ENCODE results near the gene EIF4G1.

Gene EIF4G1

GRCh38 chr3:184345317-184346144 lies 31.1 kb downstream of the EIF4G1 start:
- H3K4me2 ChIP-seq (ENCODE audit: low read length, poor library complexity, severe bottlenecking) = peak overlapping the region; percentile 13
- peak overlapping the region; percentile 62 for H3K27ac ChIP-seq (ENCODE audit: low read length, poor library complexity, severe bottlenecking)
- no peak overlapping the region for H3K4me3 ChIP-seq (ENCODE audit: insufficient read depth in 1 of 2, low read depth in 1 of 2, low read length in 2 of 2)
- no peak overlapping the region for H2BK15ac ChIP-seq (ENCODE audit: low read depth, poor library complexity, severe bottlenecking)
- H3K4ac ChIP-seq (ENCODE audit: low read depth in 1 of 2, low read length in 2 of 2) = no peak overlapping the region
- H3K27me3 ChIP-seq (ENCODE audit: control insufficient read depth in 1 of 2, insufficient read depth in 1 of 2, low read length in 2 of 2) = no peaks in the 10 kb centered on the region
- H3K36me3 ChIP-seq (ENCODE audit: control insufficient read depth in 1 of 2, insufficient read depth in 2 of 2, low read depth in 1 of 2, low read length in 2 of 2) = peaks cover 37 to 42% of the 10 kb centered on the region in 2 experiments
- peaks cover 58% of the 10 kb centered on the region for H3K4me1 ChIP-seq (ENCODE audit: control insufficient read depth, insufficient read depth, low read depth, low read length)
- no peak overlapping the region for H2AFZ ChIP-seq (ENCODE audit: low read depth, low read length)
- no peak overlapping the region for H3K23ac ChIP-seq (ENCODE audit: low read length in 2 of 2)
- no peak overlapping the region for H2BK12ac ChIP-seq (ENCODE audit: low read length in 2 of 2)
- H3K18ac ChIP-seq (ENCODE audit: low read depth in 1 of 2, low read length in 2 of 2) = peak overlapping the region in 1 of 2 experiments; percentile 54
- WGBS = 48% methylated on average over 12 of the region's 14 CpGs
- H2BK5ac ChIP-seq (ENCODE audit: low read depth, low read length, poor library complexity, severe bottlenecking) = no peak overlapping the region
- no peak overlapping the region for H3K14ac ChIP-seq (ENCODE audit: low read length in 2 of 2)
- H4K8ac ChIP-seq (ENCODE audit: low read length) = no peak overlapping the region
- no peak overlapping the region for H2BK120ac ChIP-seq (ENCODE audit: low read depth, low read length)
- H3K79me1 ChIP-seq (replicated peaks; ENCODE audit: low read length, poor library complexity, severe bottlenecking) = peaks cover 12% of the 10 kb centered on the region
- DNase-seq = peak; percentile 76
- H3K9me3 ChIP-seq (ENCODE audit: control insufficient read depth, low read length) = no peaks in the 10 kb centered on the region
- peak overlapping the region; percentile 16 for H3K9ac ChIP-seq (ENCODE audit: low read length)
- H2AK5ac ChIP-seq (ENCODE audit: low read length, severe bottlenecking) = peak overlapping the region; percentile 58
- H4K91ac ChIP-seq (ENCODE audit: low read length) = no peak overlapping the region

GRCh38 chr3:184346480-184347190 lies 32.2 kb downstream of the EIF4G1 start:
- H2AFZ ChIP-seq (ENCODE audit: low read depth, low read length) = no peak overlapping the region
- no peak for DNase-seq
- no peak overlapping the region for H3K18ac ChIP-seq (ENCODE audit: low read depth in 1 of 2, low read length in 2 of 2)
- no peak overlapping the region for H4K8ac ChIP-seq (ENCODE audit: low read length)
- H3K4me2 ChIP-seq (ENCODE audit: low read length, poor library complexity, severe bottlenecking) = no peak overlapping the region
- no peak overlapping the region for H3K27ac ChIP-seq (ENCODE audit: low read length, poor library complexity, severe bottlenecking)
- no peak overlapping the region for H2BK5ac ChIP-seq (ENCODE audit: low read depth, low read length, poor library complexity, severe bottlenecking)
- H3K14ac ChIP-seq (ENCODE audit: low read length in 2 of 2) = no peak overlapping the region
- H2BK15ac ChIP-seq (ENCODE audit: low read depth, poor library complexity, severe bottlenecking) = no peak overlapping the region
- H3K4ac ChIP-seq (ENCODE audit: low read depth in 1 of 2, low read length in 2 of 2) = no peak overlapping the region
- H3K79me1 ChIP-seq (replicated peaks; ENCODE audit: low read length, poor library complexity, severe bottlenecking) = peaks cover 6% of the 10 kb centered on the region
- H3K4me1 ChIP-seq (ENCODE audit: control insufficient read depth, insufficient read depth, low read depth, low read length) = peaks cover 65% of the 10 kb centered on the region
- no peak overlapping the region for H2BK120ac ChIP-seq (ENCODE audit: low read depth, low read length)
- H3K9me3 ChIP-seq (ENCODE audit: control insufficient read depth, low read length) = no peaks in the 10 kb centered on the region
- H3K36me3 ChIP-seq (ENCODE audit: control insufficient read depth in 1 of 2, insufficient read depth in 2 of 2, low read depth in 1 of 2, low read length in 2 of 2) = peaks cover 33 to 38% of the 10 kb centered on the region in 2 experiments
- H3K4me3 ChIP-seq (ENCODE audit: insufficient read depth in 1 of 2, low read depth in 1 of 2, low read length in 2 of 2) = no peak overlapping the region
- no peak overlapping the region for H3K9ac ChIP-seq (ENCODE audit: low read length)
- 97% methylated on average over 20 of the region's 20 CpGs for WGBS
- H2AK5ac ChIP-seq (ENCODE audit: low read length, severe bottlenecking) = peak overlapping the region; percentile 82
- peak overlapping the region in 1 of 2 experiments; percentile 32 for H2BK12ac ChIP-seq (ENCODE audit: low read length in 2 of 2)
- H3K23ac ChIP-seq (ENCODE audit: low read length in 2 of 2) = no peak overlapping the region
- no peaks in the 10 kb centered on the region for H3K27me3 ChIP-seq (ENCODE audit: control insufficient read depth in 1 of 2, insufficient read depth in 1 of 2, low read length in 2 of 2)
- H4K91ac ChIP-seq (ENCODE audit: low read length) = no peak overlapping the region

- peak overlapping the region in 1 of 2 experiments; percentile 0 for H3K18ac ChIP-seq (ENCODE audit: low read depth in 1 of 2, low read length in 2 of 2)
- H3K9me3 ChIP-seq (ENCODE audit: control insufficient read depth, low read length) = no peaks in the 10 kb centered on the region
- H2BK12ac ChIP-seq (ENCODE audit: low read length in 2 of 2) = no peak overlapping the region
- no peak overlapping the region for H2BK120ac ChIP-seq (ENCODE audit: low read depth, low read length)
- no peak overlapping the region for H3K4me3 ChIP-seq (ENCODE audit: insufficient read depth in 1 of 2, low read depth in 1 of 2, low read length in 2 of 2)
- no peak overlapping the region for H2AFZ ChIP-seq (ENCODE audit: low read depth, low read length)
- H3K4ac ChIP-seq (ENCODE audit: low read depth in 1 of 2, low read length in 2 of 2) = no peak overlapping the region
- no peak overlapping the region for H2BK5ac ChIP-seq (ENCODE audit: low read depth, low read length, poor library complexity, severe bottlenecking)
- H3K14ac ChIP-seq (ENCODE audit: low read length in 2 of 2) = no peak overlapping the region
- no peak overlapping the region for H3K9ac ChIP-seq (ENCODE audit: low read length)
- H3K23ac ChIP-seq (ENCODE audit: low read length in 2 of 2) = no peak overlapping the region
- H4K91ac ChIP-seq (ENCODE audit: low read length) = no peak overlapping the region
- H3K36me3 ChIP-seq (ENCODE audit: control insufficient read depth in 1 of 2, insufficient read depth in 2 of 2, low read depth in 1 of 2, low read length in 2 of 2) = peaks cover 34 to 36% of the 10 kb centered on the region in 2 experiments
- H3K27ac ChIP-seq (ENCODE audit: low read length, poor library complexity, severe bottlenecking) = peak overlapping the region; percentile 3
- no peak for DNase-seq
- no peak overlapping the region for H2BK15ac ChIP-seq (ENCODE audit: low read depth, poor library complexity, severe bottlenecking)
- H3K4me2 ChIP-seq (ENCODE audit: low read length, poor library complexity, severe bottlenecking) = no peak overlapping the region
- peak overlapping the region; percentile 8 for H4K8ac ChIP-seq (ENCODE audit: low read length)
- WGBS = 93% methylated on average over 10 of the region's 12 CpGs
- peak overlapping the region; percentile 3 for H2AK5ac ChIP-seq (ENCODE audit: low read length, severe bottlenecking)
- peaks cover 72% of the 10 kb centered on the region for H3K4me1 ChIP-seq (ENCODE audit: control insufficient read depth, insufficient read depth, low read depth, low read length)
- H3K79me1 ChIP-seq (replicated peaks; ENCODE audit: low read length, poor library complexity, severe bottlenecking) = peaks cover 6% of the 10 kb centered on the region
- H3K27me3 ChIP-seq (ENCODE audit: control insufficient read depth in 1 of 2, insufficient read depth in 1 of 2, low read length in 2 of 2) = no peaks in the 10 kb centered on the region
Observed at GRCh38 chr3:184347321-184348056, 33.1 kb downstream of the EIF4G1 start.

- Histone ChIP-seq H3K4me2 (ENCODE audit: low read length, poor library complexity, severe bottlenecking) (no peak overlapping the region), H2BK12ac (ENCODE audit: low read length in 2 of 2) (no peak overlapping the region), H3K27ac (ENCODE audit: low read length, poor library complexity, severe bottlenecking) (peak overlapping the region; percentile 2), H3K36me3 (ENCODE audit: control insufficient read depth in 1 of 2, insufficient read depth in 2 of 2, low read depth in 1 of 2, low read length in 2 of 2) (peaks cover 34 to 36% of the 10 kb centered on the region in 2 experiments), H3K4ac (ENCODE audit: low read depth in 1 of 2, low read length in 2 of 2) (no peak overlapping the region), H3K14ac (ENCODE audit: low read length in 2 of 2) (no peak overlapping the region), H3K9ac (ENCODE audit: low read length) (no peak overlapping the region), H3K9me3 (ENCODE audit: control insufficient read depth, low read length) (no peaks in the 10 kb centered on the region), H3K18ac (ENCODE audit: low read depth in 1 of 2, low read length in 2 of 2) (no peak overlapping the region), H3K79me1 (replicated peaks; ENCODE audit: low read length, poor library complexity, severe bottlenecking) (peaks cover 6% of the 10 kb centered on the region), H2BK5ac (ENCODE audit: low read depth, low read length, poor library complexity, severe bottlenecking) (no peak overlapping the region), H2AFZ (ENCODE audit: low read depth, low read length) (no peak overlapping the region), H3K4me1 (ENCODE audit: control insufficient read depth, insufficient read depth, low read depth, low read length) (peaks cover 67% of the 10 kb centered on the region), H3K4me3 (ENCODE audit: insufficient read depth in 1 of 2, low read depth in 1 of 2, low read length in 2 of 2) (no peak overlapping the region), H4K8ac (ENCODE audit: low read length) (no peak overlapping the region), H2AK5ac (ENCODE audit: low read length, severe bottlenecking) (no peak overlapping the region), H3K27me3 (ENCODE audit: control insufficient read depth in 1 of 2, insufficient read depth in 1 of 2, low read length in 2 of 2) (no peaks in the 10 kb centered on the region), H4K91ac (ENCODE audit: low read length) (no peak overlapping the region), H2BK15ac (ENCODE audit: low read depth, poor library complexity, severe bottlenecking) (no peak overlapping the region), H3K23ac (ENCODE audit: low read length in 2 of 2) (no peak overlapping the region), H2BK120ac (ENCODE audit: low read depth, low read length) (no peak overlapping the region)
- 95% methylated on average over 4 of the region's 4 CpGs for WGBS
- DNase-seq = no peak
Observed at GRCh38 chr3:184348057-184348382, 33.6 kb downstream of the EIF4G1 start.

Data from mesenchymal stem cell (in vitro differentiated cells and primary cell).